GM21528 (cell line): ENCODE data around the gene CHST14.

ENCODE experiments used
- ATAC-seq: cut with Tn5 transposase; IDR thresholded peaks from one replicate; pipeline ENCODE4 v1.9.1; 2021; ENCODE audit warnings: mild to moderate bottlenecking, moderate library complexity; ENCODE audit not compliant: unreplicated experiment, low FRiP score

CHST14 gene, protein sequence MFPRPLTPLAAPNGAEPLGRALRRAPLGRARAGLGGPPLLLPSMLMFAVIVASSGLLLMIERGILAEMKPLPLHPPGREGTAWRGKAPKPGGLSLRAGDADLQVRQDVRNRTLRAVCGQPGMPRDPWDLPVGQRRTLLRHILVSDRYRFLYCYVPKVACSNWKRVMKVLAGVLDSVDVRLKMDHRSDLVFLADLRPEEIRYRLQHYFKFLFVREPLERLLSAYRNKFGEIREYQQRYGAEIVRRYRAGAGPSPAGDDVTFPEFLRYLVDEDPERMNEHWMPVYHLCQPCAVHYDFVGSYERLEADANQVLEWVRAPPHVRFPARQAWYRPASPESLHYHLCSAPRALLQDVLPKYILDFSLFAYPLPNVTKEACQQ

GRCh38 chr15:40470423-40471104, at the start of gene CHST14:
Gene CHST14 (plus strand): TSS chr15:40470984. CDS start chr15:40471214, 230 bp downstream.
- peak; percentile 71 for ATAC-seq

DNA sequence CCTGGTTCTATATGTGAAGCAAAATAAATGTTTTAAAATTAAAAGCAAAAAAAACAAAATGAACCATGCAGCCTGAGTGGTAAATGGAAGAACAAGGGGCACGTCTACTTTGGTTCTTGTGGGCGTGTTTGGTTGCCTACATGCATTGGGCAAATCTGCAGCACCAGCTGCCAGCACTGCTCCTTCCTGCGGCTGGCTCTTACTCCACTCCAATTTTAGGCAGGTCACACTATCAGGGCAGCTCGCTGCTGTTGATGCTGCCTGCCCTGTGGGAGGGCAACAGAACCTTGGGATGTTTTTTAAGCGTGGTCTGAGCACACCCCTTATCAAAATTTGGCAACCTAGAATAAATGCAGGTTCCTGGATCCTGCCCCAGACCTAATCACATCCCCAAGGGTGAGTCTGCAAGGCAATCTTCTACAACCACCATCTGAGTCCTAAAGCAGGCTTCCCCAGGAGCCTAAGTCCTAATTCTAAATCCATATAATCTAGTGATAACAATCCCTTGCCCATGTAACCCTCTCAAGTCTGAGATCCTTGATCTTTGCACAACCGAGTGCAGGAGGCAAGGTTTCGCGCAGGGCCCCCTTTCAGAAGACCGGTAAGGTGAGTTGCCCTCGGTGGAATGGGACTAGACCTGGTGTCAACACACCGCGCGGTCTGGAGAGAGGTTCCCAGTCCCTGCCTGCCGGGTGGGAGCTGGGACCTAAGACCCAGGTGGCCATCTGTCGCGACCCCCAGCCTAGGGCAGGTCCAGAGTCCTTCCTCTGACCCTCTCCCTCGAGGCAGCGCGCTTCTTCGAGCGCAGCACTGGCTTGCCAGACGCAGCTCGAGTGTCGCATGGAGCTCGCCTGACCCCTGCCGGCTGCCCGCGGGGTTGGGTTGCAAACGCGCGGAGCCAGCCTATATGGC, 49.3 kb upstream of the CHST14 start:
- peak; percentile 60 for ATAC-seq

DNA sequence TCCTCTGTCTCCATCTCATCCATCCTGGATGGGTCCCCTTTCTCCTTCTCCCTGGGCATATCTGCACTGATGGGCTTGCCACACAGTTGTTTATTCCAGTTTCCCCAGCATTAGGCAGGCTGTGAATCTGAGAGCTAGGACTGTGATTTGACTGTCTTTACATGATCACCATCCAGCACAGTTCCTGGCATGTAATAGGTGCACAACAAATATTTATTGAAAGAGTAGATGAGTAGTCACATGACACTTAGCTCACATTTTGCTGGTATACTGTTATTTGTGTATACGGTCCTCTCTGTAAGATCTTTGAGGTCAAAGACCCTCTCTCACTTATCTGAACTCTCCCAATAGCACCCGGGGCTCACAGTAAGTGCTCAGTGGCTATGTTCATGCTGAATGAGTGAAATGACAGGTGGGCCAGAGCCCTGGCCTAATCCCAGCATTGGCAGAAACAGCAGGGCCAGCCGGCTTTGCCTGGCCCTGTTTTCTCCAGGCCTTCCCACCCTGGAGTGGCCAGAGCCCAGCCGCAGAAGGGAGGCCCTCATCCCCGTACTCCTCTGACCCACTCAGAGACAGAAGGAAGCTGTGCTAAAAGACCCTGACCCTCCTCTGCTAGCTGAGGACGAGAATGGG, 46.2 kb upstream of the CHST14 start:
- ATAC-seq: no peak

- no peak for ATAC-seq
These were observed 45.1 kb upstream of the CHST14 start for GRCh38 chr15:40425681-40426080.

DNA sequence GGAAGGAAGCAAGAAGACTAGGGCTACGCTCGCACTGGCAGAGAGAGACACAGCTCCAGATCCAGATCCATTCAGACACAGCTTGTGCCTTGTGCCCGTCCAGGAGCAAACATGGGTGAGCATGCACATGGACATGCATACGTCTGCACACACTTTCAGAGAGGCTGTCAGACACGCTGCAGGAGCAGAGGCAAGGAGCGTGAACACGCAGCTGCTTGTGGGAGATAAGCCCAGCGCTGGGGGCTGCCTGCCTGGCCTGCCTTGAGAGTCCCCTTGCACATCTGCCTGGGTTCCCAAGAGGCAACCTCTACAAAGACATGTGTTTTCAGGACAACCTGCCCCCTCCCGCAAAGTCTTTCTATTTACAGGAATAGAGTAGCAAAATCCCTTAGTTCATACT, 43.6 kb upstream of the CHST14 start:
- no peak for ATAC-seq

- ATAC-seq: no peak
These were observed 42.6 kb upstream of the CHST14 start for GRCh38 chr15:40428185-40428584.

DNA sequence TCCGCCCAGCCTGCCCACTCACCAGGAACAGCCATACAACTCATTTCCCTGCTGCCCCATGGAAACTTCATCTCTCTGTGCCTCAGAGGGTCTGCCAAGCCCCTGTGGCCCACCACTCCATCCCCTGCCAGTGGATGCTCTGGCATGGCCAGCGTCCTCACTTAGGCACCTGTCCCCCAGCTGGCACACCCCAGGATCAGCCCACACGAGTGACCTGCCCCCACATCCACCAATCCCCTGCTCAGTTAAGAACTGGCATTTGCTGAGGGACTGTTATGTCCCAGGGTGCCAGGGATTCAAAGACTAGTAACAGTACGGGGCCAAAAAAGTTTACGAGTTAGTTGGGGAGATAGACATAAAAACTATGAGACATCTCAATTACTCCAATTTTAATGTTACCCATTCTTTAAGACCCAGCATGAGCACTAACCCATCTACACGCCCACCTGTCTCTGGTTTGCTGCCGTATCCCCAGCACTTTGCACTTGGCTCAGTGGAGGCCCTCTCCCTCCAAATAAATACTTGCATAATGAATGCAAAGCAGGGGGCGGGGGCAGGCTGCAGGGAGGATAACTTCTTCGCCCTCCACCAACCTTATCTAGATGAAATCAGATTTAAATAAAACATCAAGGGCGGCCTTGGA, 41.6 kb upstream of the CHST14 start:
- no peak for ATAC-seq

DNA sequence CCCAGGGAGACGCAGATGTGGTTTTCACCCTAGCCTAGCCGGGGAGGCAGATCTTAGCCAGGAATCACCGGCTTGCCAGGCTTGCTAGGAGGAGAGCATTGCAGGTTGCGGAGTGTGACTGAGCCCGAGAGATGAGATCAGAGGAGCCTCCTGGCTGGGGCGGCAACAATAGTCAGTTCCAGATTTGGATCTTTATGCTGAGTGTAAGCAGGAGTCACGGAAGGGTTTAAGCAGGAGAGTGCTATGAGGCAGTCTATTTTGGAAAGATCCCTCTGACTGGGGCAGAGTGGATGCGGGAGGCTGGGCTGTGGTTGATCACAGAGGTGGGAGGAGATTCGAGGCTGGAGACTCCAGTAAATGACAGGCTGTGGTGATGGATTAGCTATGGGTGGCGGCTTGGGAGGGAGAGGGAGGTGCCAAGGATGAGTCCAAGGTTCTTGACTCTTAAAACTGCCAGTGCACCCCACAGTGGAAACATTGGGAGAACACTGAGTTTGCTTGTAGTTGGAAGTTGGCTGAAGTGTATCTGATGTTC, 40.4 kb upstream of the CHST14 start:
- ATAC-seq: no peak

GRCh38 chr15:40435023-40435709, 35.6 kb upstream of the CHST14 start:
- no peak for ATAC-seq

- ATAC-seq: no peak
These were observed 35.1 kb upstream of the CHST14 start for GRCh38 chr15:40435710-40436089.

DNA sequence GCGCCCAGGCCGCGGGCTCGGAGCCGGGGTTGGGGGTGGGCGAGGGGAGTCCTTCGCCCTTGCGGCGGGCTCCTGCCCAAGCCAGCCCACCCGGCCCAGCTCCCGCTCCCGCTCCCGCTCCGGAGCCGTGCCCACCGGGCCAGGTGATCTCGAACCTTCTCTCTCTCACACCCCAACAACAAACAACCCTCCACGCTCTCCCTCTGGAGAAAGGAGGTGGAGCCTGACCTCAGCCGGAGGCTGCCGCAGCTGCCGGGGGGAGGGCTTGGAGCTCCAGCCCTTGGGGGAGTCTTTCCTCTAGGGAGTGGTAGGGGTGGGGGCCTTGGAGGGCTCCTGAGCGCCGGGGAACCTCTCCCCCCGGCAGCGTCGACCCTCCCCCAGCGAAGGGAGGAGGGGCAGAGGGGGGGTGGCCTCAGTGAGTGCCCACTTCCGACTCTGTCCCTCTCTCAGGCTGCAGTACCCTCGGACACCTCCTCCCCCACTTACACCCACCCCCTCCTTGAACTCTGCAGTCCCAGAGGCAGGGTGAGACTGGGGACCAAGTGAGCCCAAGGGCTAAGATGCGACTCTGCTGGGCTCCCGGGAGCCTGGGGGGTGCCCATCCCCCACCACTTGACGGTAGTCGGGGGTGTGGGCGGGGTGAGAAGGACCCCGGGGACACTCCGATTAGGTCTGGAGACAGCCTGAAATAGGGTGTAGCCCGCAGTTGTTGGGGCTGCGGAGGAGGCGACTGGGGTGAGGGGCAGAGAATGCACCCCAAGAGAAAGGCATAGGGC, 34.5 kb upstream of the CHST14 start:
- no peak for ATAC-seq

DNA sequence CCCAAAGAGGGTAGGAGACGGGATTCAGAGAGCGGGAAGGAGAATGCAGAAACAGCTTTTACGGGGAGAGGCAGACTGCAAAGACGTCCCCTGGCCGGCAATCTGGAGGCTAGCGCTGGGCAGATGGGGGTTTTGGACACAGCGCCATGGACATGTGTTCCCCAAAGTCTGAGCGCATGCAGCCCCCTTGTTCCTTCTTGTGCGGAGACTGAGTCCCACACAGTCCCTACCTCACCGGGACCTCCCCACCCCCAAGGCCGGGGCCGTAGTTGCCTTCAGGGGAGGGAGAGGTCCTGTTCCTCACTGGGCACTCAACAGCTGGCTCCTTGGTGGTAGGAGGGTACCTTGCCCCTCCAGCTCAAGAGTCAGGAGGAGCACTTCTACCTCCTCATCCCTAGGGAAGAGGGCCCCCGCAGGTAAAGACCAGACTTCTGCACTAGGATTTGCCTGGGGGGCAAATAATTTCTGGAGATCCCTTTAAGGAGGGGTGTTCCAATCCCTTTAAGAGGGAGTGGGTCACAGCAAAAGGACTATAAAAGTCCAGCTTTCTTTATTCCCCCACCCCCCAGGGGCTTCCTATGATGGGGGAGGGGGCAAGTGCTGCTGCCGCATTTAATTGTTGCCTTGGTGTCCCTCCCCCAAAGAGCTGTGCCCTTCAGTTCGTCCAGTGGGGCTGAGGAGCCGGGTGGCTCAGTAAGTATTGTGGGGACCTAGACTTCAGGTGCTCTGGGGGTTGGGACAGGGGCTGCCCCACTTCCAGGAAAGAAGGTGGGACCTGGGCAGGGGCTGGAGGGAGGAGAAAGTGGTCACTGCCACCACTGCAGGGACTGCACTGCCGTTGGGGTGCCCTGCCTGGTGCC, 33.7 kb upstream of the CHST14 start:
- ATAC-seq: no peak

- ATAC-seq: no peak
These were observed 32.8 kb upstream of the CHST14 start for GRCh38 chr15:40437752-40438687.

DNA sequence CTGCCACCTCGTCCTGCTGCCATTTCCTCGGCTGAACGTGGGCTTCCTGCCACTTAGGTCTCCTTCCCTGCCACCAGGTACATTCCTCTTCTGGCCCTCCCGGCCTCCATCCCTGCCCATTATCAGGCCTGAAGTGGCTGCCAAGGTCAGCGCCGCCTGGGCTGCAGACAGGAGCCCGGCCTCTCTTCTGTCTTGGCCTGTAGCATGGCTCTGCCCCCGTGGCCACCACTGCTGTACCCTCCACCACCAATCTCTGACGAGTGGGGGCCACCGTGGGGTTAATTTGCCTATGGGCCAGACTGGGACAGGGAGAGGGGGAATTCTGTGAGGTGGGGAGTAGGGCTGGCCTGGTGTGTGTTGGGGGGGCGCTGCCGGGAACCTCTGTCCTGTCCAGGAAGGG, 32.1 kb upstream of the CHST14 start:
- no peak for ATAC-seq

DNA sequence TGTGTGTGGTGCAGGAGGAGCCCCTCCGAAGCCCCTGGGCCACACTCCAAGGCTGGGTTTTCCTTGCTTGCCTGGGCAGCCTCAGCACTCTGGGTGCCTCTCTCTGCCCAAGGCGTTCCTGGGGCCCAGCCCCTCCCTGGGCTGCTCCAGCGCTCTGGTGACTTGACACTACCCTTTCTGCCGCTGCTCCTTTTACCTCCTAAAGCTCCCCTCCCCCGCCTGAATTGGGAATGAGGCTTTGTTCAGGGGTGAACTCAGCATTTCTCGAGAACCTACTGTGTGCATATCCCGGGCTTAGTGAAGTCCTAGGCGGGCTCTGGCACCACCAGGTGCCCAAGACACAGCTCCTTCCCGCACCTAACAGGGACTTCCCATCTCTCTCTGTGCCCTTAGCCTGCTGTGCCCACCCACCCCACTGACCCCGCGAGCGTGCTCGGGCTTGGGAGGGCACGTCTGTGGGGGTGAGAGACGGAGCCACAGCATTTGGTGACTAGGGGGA, 31.3 kb upstream of the CHST14 start:
- ATAC-seq: no peak

DNA sequence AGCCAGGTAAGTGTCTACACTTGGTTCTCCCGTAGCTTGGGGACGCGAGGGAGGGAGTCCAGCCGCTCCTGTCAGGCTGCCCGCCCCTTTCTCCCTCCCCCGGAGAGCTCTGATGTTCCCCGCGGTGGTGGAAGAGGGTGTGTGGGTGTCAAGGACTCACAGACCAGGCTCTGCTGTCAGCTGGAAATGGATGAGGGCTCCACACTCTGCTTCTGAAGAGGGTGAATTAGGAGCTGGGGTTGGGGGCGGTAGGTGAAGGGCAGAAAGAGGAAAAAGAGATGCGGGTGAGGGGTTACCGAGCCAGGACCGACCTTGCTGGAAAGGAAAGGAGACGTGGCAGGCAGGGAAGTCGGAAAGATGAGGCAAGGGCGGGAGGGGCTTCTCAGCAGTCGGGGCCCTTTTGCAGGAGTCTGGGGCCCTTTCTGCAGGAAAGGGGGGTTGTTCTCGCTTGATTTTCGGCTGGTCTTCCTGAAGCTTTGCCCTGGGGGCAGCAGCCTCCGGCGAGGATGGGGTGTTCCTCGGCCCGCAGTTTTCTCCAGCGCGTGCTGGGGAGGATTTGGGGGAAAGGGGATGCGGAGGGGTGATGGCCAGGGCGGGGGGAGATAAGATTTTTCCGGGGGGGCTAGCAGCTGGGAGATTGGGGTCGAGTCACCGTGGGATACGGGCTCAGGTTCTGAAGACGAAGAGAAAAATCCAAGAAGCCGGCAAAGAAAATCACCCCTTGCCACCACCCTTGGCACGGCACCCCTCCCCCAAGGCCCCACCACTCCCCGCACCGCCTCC, 30.6 kb upstream of the CHST14 start:
- ATAC-seq: no peak
